K562 (cell line): ENCODE data around the gene KIAA1210.

Experiments
- AFF1 ChIP-seq, 2 experiments: fragments of 450-650 bp; IDR thresholded peaks; 2 replicates each; pipeline ENCODE4 v1.6.1; 2018; ENCODE audit warnings: mild to moderate bottlenecking in 2 of 2, low read depth in 1 of 2; ENCODE audit not compliant: partially characterized antibody in 2 of 2
- CTCF ChIP-seq, 3 experiments: IDR thresholded peaks in 2 of 3; conservative IDR thresholded peaks in 1 of 3; 2 replicates each; pipeline ENCODE4 v1.5.1; 2011 to 2012; ENCODE audit warnings: low read length in 3 of 3, mild to moderate bottlenecking in 3 of 3, control low read depth in 2 of 3, improper control_type of control experiment in 1 of 3, inconsistent platforms in 1 of 3, low read depth in 1 of 3, mixed read lengths in 1 of 3, moderate library complexity in 1 of 3; ENCODE audit not compliant: insufficient read depth in 2 of 3
- E4F1 ChIP-seq: fragments of 250-450 bp; sonication (Bioruptor Pico); IDR thresholded peaks from 2 replicates; pipeline ENCODE4 v1.5.0; 2021; ENCODE audit warnings: mild to moderate bottlenecking, borderline replicate concordance
- FOXP1 ChIP-seq: sonication (generic); formaldehyde crosslinking; IDR thresholded peaks from 2 replicates; pipeline ENCODE4 v1.8.0; 2022; ENCODE audit warnings: mild to moderate bottlenecking, missing genetic modification reagents
- KDM5B ChIP-seq: fragments of 200-600 bp; sonication (generic); IDR thresholded peaks from 2 replicates; pipeline ENCODE4 v1.6.1; 2012; ENCODE audit warnings: low read depth, mild to moderate bottlenecking, moderate library complexity, low read length, control low read depth, inconsistent platforms; ENCODE audit not compliant: insufficient replicate concordance
- MAFK ChIP-seq: IDR thresholded peaks from 2 replicates; pipeline ENCODE4 v1.6.1; 2011; ENCODE audit warnings: low read length, improper control_type of control experiment
- MED1 ChIP-seq: sonication (generic); formaldehyde crosslinking; IDR thresholded peaks from 2 replicates; pipeline ENCODE4 v1.8.1; 2023; ENCODE audit warnings: missing genetic modification reagents, borderline replicate concordance
- NBN ChIP-seq: fragments of 450-650 bp; IDR thresholded peaks from 2 replicates; pipeline ENCODE4 v1.6.1; 2016; ENCODE audit warnings: low read depth, mild to moderate bottlenecking
- NCOA1 ChIP-seq: fragments of 450-650 bp; IDR thresholded peaks from 2 replicates; pipeline ENCODE4 v1.6.1; 2016; ENCODE audit warnings: low read depth
- NKRF ChIP-seq: fragments of 450-650 bp; IDR thresholded peaks from 2 replicates; pipeline ENCODE4 v1.6.1; 2016; ENCODE audit warnings: borderline replicate concordance
- POLR2AphosphoS5 ChIP-seq: IDR thresholded peaks from 2 replicates; pipeline ENCODE4 v1.6.1; 2011; ENCODE audit warnings: mild to moderate bottlenecking, low read depth, low read length, moderate library complexity; ENCODE audit not compliant: control insufficient read depth, insufficient read depth
- TBP ChIP-seq: optimal IDR thresholded peaks from 2 replicates; pipeline ENCODE3; 2011; ENCODE audit warnings: low read depth, low read length, improper control_type of control experiment
- TCF7L2 ChIP-seq: fragments of 150-350 bp; IDR thresholded peaks from 2 replicates; pipeline ENCODE4 v1.6.1; 2016; ENCODE audit warnings: low read depth, mild to moderate bottlenecking, low read length, moderate library complexity

GRCh38 chrX:119036107-119037029 is 91.2 kb downstream of the KIAA1210 start:
- TF ChIP-seq CTCF (IDR thresholded peaks at IDR 0.05 in 2 of 3, conservative IDR thresholded peaks at IDR 0.05 in 1 of 3; ENCODE audit: insufficient read depth in 2 of 3, low read depth in 1 of 3, low read length in 3 of 3) = no peak
- no peak for TF ChIP-seq MED1 (CRISPR knock-in tag)
- TF ChIP-seq NKRF = no peak
- TF ChIP-seq E4F1 (CRISPR knock-in tag) = no peak
- TF ChIP-seq NCOA1 = no peak
- TF ChIP-seq KDM5B = no peak
- no peak for TF ChIP-seq FOXP1 (CRISPR knock-in tag)
- no peak for TF ChIP-seq POLR2AphosphoS5
- TF ChIP-seq AFF1 (IDR thresholded peaks at IDR 0.05; ENCODE audit: low read depth in 1 of 2, partially characterized antibody in 2 of 2) = no peak
- TF ChIP-seq NBN = no peak
- no peak for TF ChIP-seq TCF7L2
- no peak for TF ChIP-seq MAFK
- no peak for TF ChIP-seq TBP
